GM10266 (cell line): ENCODE data around the gene TTLL7.

Source experiments
- DNase-seq: peaks from one replicate; pipeline ENCODE4 v3.0.0; 2012; ENCODE audit errors: extremely low spot score
- TF ChIP-seq, protein P1 (sequence below): IDR thresholded peaks from 2 replicates; pipeline ENCODE4 v1.5.1; 2012; ENCODE audit warnings: mild to moderate bottlenecking, low read depth; ENCODE audit not compliant: control insufficient read depth, insufficient read depth; ENCODE audit errors: missing control alignments

Gene TTLL7

DNA sequence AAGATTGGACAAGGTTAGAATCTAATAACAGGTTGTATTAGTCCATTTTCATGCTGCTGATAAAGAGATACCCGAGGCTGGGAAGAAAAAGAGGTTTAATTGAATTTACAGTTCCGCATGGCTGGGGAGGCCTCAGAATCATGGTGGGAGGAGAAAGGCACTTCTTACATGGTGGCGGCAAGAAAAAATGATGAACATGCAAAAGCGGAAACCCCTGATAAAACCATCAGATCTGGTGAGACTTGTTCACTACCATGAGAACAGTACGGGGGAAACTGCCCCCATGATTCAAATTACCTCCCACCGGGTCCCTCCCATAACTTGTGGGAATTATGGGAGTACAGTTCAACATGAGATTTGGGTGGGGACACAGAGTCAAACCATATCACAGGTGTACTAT lies 22.9 kb upstream of the TTLL7 start:
- DNase-seq = no peak
- TF ChIP-seq, protein P1, sequence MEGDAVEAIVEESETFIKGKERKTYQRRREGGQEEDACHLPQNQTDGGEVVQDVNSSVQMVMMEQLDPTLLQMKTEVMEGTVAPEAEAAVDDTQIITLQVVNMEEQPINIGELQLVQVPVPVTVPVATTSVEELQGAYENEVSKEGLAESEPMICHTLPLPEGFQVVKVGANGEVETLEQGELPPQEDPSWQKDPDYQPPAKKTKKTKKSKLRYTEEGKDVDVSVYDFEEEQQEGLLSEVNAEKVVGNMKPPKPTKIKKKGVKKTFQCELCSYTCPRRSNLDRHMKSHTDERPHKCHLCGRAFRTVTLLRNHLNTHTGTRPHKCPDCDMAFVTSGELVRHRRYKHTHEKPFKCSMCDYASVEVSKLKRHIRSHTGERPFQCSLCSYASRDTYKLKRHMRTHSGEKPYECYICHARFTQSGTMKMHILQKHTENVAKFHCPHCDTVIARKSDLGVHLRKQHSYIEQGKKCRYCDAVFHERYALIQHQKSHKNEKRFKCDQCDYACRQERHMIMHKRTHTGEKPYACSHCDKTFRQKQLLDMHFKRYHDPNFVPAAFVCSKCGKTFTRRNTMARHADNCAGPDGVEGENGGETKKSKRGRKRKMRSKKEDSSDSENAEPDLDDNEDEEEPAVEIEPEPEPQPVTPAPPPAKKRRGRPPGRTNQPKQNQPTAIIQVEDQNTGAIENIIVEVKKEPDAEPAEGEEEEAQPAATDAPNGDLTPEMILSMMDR = no peak

DNA sequence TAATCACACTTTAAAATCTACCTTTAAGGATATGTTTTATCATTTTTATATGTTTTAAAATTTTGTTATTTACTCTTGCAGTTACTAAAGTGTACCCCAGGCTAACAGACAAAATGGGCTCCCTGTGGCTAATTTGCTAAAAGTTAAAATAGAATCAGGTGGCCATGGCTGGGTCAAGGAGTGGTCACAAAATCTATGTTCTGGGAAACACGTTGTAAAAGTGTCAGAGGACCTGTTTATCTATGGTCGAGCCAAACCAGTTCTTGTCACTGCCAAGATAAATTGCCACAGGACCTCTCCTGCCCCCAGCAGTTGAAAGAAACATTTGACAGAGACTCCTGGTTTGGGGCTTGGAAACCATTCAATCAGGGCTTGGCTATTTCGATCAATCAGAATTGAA lies 21.2 kb upstream of the TTLL7 start:
- TF ChIP-seq, protein P1 = no peak
- no peak for DNase-seq

DNA sequence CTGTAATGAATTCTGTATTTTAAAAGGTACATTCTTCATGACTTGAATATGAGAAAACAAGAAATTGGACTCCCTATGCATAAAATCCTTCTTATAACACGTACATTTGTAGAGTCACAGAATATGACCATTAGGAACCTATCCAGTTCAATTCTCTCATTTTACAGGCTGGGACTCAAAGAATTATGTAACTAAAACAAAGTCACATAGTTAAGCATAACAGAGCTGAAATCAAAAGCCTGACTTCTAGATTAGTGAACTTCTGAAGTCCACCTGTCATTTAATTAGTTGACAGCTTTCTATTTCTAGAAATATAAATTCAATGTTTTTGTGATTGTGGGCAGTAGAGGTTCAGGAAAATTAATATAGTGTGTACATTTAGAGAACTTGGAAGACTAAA lies 20.3 kb upstream of the TTLL7 start:
- TF ChIP-seq, protein P1 = no peak
- DNase-seq = no peak

DNA sequence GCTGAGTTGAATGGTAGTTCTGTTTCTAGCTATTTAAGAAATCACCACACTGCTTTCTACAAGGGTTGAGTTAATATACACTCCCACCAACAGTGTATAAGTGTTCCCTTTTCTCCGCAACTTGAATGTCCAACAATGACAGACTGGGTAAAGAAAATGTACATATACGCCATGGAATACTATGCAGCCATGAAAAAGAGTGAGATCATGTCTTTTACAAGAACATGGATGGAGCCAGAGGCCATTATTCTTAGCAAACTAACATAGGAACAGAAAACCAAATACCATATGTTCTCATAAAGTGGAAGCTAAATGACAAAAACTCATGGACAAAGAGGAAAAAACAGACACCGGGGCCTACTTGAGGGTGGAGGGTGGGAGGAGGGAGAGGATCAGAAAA lies 14.8 kb upstream of the TTLL7 start:
- TF ChIP-seq, protein P1 = no peak
- no peak for DNase-seq

DNA sequence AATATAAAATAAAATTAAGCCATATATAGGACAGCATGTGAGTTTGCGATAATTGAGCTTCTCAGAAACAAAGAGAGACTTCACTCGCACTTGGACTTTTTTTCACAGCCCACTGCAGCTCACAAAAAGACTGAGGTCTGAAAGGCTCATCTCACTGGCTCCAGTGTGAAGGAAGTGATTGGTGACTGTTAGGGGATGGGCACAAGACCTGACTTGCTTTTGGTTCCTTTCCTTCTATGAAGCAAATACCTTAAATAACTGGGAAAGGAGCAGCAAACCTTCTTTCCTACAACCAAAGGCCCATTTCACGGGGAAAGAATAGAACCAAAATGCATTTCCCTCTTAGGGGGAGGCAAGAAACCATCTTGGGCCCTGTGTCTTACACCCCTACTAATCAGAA lies 13.1 kb upstream of the TTLL7 start:
- TF ChIP-seq, protein P1 = no peak
- no peak for DNase-seq

DNA sequence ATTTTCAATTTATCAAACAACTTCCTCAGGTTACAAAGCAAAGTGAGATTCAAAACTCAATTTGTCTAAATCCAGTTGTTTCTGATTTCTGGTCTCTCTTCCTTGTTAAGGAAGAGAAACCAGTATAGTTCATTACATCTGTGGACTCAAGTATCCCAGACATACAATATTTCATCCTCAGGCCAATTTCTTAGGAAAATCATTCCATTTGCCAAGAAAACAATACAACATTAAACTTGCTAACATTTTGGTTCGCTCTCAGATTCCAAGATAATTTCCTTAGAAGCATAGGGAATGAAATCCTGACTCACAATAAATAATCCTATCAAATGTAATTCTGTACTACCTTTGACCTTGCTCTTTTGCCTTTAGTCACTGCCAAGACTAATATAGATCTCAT lies 11.2 kb upstream of the TTLL7 start:
- DNase-seq = no peak

DNA sequence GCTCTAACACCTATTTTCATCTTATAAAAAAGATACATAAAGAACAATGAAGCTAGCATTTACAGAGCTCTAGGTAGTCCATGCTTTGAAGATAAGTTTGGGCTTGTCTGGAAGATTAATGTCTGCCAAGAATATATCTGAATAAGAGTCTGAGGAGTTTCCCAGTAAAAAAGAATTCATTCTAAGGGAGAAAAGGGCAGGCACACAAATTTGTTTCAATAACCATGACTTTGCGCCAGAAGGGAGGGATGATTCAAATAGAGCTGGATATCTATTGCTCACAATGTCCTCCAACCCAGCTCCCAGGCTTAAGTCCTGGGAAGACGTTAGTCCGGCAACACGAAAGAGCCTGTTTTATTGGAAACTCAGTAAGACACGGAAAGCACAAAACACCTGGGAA lies 9.7 kb upstream of the TTLL7 start:
- DNase-seq = no peak
- TF ChIP-seq, protein P1 = no peak

More for the DNA sequence above, 11.2 kb upstream of the TTLL7 start:
- TF ChIP-seq, protein P1 = no peak
